SJCRH30 (cell line): ENCODE results near the gene AFAP1L2. TPM values are rescaled to one million over a fixed set of nuclear protein-coding genes. Genes with fewer than 3 reads are reported as not detected.

Experiments
- DNase-seq, 2 experiments: peaks; one replicate each; pipeline ENCODE4 v3.0.0-alpha.2; 2015 to 2020
- H3K27ac ChIP-seq: fragments of 250-450 bp; sonication (Bioruptor Pico); 2 replicates; pipeline ENCODE4 v1.5.1; 2020; ENCODE audit warnings: mild to moderate bottlenecking, moderate library complexity
- H3K27me3 ChIP-seq: fragments of 250-450 bp; sonication (Bioruptor Pico); 2 replicates; pipeline ENCODE4 v1.5.1; 2020; ENCODE audit warnings: mild to moderate bottlenecking, moderate library complexity
- H3K36me3 ChIP-seq: fragments of 250-450 bp; sonication (Bioruptor Pico); 2 replicates; pipeline ENCODE4 v1.5.1; 2020; ENCODE audit warnings: mild to moderate bottlenecking, moderate library complexity
- H3K4me1 ChIP-seq: fragments of 250-450 bp; sonication (Bioruptor Pico); 2 replicates; pipeline ENCODE4 v1.5.1; 2020; ENCODE audit warnings: mild to moderate bottlenecking, moderate library complexity
- H3K4me3 ChIP-seq: fragments of 250-450 bp; sonication (Bioruptor Pico); 2 replicates; pipeline ENCODE4 v1.5.1; 2020; ENCODE audit warnings: mild to moderate bottlenecking, moderate library complexity
- H3K9me3 ChIP-seq: fragments of 250-450 bp; sonication (Bioruptor Pico); replicated peaks from 2 replicates; pipeline ENCODE4 v1.5.1; 2020; ENCODE audit warnings: mild to moderate bottlenecking, moderate library complexity
- total RNA-seq: library from RNA; depleted of rRNA; stranded (reverse); fragments of >200 nt; shearing (Covaris generic); gene quantifications from 2 replicates; pipeline ENCODE4 v1.2.3, GENCODE V29; 2014

AFAP1L2 gene
- total RNA-seq, 1 experiment from 2014 or later: 1.8 TPM

DNA sequence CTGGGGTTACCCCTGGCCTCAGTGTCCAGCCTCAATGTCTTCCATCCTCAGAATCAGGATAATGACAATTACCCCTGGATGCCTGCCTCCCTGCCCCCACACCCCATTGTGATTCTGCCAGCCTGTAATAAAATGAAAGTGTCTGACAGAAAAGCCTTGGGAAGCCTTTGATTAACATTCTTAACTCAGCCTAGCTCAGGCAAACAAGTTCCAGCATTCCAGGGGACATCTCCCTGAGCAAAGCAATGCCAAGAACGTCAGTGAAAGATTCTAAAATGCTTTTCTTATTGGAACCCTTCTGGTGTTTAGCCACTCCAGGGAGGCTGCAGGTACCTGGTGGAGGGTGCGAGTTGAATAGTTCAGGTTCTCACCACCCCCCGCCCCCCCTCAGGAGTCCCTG, 18.7 kb downstream of the AFAP1L2 start:
- no peaks in the 10 kb centered on the region for H3K36me3 ChIP-seq
- H3K27ac ChIP-seq: no peak overlapping the region
- no peaks in the 10 kb centered on the region for H3K27me3 ChIP-seq
- peaks cover 32% of the 10 kb centered on the region for H3K4me1 ChIP-seq
- no peaks in the 10 kb centered on the region for H3K9me3 ChIP-seq
- DNase-seq: no peak
- H3K4me3 ChIP-seq: no peak overlapping the region

DNA sequence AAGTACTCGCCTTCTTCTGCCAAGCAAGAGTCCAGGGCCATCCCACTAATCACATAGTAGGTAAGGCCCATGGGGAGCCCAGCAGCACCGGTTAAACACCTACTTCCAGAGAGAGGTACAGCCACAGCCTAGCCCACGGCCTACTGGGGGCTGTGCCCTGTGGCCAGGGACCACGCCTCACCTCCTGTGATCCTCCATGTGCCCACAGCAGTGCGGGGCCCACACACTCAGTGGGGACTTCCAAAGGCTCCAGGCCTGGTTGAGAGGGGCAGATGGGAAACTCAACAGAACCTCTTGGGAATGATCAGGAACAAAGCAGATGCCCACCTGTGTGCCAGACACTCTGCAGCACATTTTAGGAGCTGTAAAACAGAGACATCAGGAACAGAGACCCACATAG, 19.7 kb downstream of the AFAP1L2 start:
- Histone ChIP-seq H3K27ac (no peak overlapping the region), H3K36me3 (no peaks in the 10 kb centered on the region), H3K9me3 (no peaks in the 10 kb centered on the region), H3K4me1 (peaks cover 31% of the 10 kb centered on the region), H3K4me3 (no peak overlapping the region), H3K27me3 (no peaks in the 10 kb centered on the region)
- no peak for DNase-seq

DNA sequence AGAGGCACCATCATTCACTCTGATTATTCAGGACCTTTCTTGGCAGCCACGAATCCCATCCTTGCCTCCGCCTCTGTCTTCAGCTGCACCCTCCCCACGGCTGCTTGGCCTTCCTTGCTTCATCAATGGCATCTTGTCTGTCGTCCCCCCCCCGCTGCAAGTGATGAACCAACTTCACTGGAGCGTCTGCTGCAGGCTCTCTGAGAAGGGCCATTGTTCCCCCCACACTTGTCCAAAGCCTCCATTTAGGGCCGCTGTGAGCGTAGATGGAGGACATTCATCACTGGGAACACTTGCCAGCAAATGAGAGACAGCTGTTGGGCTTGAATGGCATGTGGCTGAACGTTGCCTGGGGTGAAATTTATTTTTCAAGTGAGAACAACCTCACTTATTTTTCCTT, 20.1 kb downstream of the AFAP1L2 start:
- Histone ChIP-seq H3K9me3 (no peaks in the 10 kb centered on the region), H3K36me3 (no peaks in the 10 kb centered on the region), H3K27me3 (no peaks in the 10 kb centered on the region), H3K27ac (no peak overlapping the region), H3K4me3 (no peak overlapping the region), H3K4me1 (peaks cover 29% of the 10 kb centered on the region)
- peak in 1 of 2 experiments; percentile 56 for DNase-seq

DNA sequence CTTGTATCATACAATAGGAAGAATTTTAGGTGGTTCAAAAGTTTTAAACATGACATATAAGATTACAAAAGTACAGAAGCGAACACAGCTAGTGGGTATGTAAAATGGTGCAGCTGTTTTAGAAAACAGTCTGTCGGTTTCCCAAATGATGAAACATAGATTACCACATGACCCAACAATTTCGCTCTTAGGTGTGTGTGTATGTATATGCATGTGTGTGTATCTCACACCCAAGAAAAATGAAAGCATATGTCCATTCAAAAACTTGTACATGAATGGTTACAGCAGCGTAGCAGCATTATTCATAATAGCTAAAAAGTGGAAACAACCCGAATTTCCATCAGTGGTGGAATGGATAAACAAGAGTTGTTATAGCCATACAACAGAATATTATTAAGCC, 23.5 kb downstream of the AFAP1L2 start:
- no peak for DNase-seq
- no peak overlapping the region for H3K4me3 ChIP-seq
- H3K36me3 ChIP-seq: no peaks in the 10 kb centered on the region
- H3K27me3 ChIP-seq: no peaks in the 10 kb centered on the region
- no peak overlapping the region for H3K27ac ChIP-seq
- no peaks in the 10 kb centered on the region for H3K9me3 ChIP-seq
- H3K4me1 ChIP-seq: peaks cover 26% of the 10 kb centered on the region

DNA sequence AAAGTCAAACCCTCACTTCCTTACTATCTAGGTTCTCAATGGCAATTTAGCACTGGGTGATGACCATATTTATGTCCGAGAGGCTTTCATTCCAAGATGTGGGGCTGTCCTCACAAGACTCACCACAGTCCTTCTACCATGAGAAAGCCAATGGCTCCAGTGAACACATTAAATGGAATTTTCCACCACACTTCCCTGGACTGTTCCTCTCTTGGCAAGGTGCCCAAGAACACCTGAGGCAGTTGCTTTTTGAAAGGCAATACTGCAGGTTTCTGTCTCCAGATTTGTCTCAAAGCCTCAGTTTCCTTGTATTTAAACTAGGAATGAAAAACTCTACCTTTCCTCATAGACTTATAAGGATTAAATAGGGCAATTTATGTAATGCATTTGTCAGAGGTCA, 24.2 kb downstream of the AFAP1L2 start:
- Histone ChIP-seq H3K27ac (no peak overlapping the region), H3K27me3 (no peaks in the 10 kb centered on the region), H3K36me3 (no peaks in the 10 kb centered on the region), H3K4me3 (no peak overlapping the region), H3K9me3 (no peaks in the 10 kb centered on the region), H3K4me1 (peaks cover 31% of the 10 kb centered on the region)
- no peak for DNase-seq

DNA sequence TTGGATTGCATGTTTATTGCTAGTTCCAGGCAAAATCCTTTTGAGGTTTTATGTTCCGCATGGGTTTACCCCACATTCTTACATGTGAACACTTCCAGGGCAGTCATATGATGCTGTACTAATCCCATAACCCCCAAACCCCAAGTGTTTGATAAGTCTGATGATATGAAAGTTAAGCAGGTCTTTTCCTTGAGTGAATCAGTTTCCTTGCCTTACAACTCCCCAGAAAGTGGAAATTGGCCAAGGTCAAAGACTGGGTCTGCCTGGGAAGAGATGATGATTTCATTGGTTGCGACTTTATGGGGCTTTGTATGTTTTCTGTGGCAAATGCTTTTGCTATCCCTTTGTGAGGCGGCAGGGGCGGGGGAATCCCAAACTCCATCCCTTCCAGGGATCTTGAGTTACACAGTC, 24.7 kb downstream of the AFAP1L2 start:
- H3K36me3 ChIP-seq: no peaks in the 10 kb centered on the region
- DNase-seq: no peak
- H3K27ac ChIP-seq: no peak overlapping the region
- peaks cover 35% of the 10 kb centered on the region for H3K4me1 ChIP-seq
- H3K9me3 ChIP-seq: no peaks in the 10 kb centered on the region
- no peaks in the 10 kb centered on the region for H3K27me3 ChIP-seq
- no peak overlapping the region for H3K4me3 ChIP-seq

DNA sequence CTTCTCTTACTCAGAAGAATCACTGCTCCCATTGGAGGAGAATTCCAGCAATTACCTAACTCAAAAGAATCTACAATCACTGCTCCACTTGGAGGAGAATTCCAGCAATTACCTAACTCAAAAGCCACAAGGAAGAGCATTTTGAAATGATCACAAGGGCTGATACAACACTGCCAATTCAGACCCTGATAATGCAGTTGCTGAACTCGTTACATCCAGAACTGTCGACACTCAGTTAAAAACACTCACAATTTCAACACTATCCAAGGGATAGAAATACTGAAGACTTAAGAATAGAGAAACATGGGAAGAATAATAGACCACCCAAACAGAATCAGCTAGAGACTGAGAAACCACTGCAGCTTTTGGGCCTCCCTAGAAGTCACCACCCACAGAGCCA, 27.8 kb downstream of the AFAP1L2 start:
- Histone ChIP-seq H3K9me3 (no peaks in the 10 kb centered on the region), H3K27ac (no peak overlapping the region), H3K27me3 (no peaks in the 10 kb centered on the region), H3K36me3 (no peaks in the 10 kb centered on the region), H3K4me3 (no peak overlapping the region), H3K4me1 (peaks cover 37% of the 10 kb centered on the region)
- DNase-seq: peak in 1 of 2 experiments; percentile 51

DNA sequence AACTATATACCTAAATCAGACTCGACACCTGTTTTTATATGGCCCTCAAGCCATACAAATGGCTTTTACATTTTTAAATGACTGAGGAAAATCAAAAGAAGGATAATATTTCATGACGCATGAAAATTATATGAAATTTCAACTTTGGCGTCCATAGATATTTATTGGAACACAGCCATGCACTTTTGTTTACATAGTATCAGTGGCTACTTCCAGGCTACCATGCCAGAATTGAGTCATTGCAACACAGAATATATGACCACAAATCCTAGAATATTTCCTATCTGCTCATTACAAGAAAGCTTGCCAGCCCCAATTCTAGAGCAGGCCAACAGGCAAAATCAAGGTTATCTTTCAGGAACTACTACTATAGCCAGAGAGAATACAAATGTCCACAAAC, 29.3 kb downstream of the AFAP1L2 start:
- H3K27ac ChIP-seq: peak overlapping the region; percentile 87
- DNase-seq: peak; percentile 47 to 70
- no peaks in the 10 kb centered on the region for H3K36me3 ChIP-seq
- H3K4me1 ChIP-seq: peaks cover 37% of the 10 kb centered on the region
- no peaks in the 10 kb centered on the region for H3K9me3 ChIP-seq
- no peak overlapping the region for H3K4me3 ChIP-seq
- no peaks in the 10 kb centered on the region for H3K27me3 ChIP-seq

DNA sequence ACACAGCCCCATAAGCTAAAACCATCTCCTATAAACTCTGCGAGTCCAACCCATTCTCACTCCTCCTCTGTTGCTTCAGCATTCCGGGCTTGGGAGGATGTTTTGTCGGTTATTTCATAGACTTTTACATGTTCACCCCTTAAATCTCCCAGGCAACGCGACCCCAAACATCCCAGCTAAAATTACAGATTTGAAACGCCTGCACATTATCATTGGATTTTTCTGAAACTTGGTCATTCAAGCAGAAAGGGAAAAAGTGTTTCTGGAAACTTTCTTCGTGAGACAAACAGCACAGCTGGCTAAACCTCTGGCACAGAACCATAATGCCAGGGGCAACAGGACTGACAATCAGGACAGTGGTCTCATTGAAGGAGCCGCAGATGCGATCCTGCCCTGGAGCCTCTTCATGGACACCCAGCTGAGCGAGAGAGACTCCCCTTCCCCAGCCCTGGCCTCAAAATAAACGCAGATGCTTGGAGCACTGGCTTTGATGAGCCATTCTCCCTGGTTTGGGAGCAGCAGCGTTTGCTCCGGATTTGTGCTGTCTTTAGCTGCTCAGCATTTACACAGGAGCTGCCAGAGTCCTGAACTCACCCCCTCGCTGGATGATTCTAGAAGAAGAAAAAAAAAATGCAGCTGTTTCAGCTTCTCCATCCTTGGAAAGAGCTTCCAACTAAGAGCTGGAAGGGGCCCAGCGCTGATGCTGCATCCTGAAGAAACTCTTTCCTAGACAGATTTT, 30.1 kb downstream of the AFAP1L2 start:
- peak overlapping the region; percentile 87 for H3K27ac ChIP-seq
- no peaks in the 10 kb centered on the region for H3K36me3 ChIP-seq
- H3K9me3 ChIP-seq: no peaks in the 10 kb centered on the region
- no peaks in the 10 kb centered on the region for H3K27me3 ChIP-seq
- peak overlapping the region; percentile 20 for H3K4me3 ChIP-seq
- peak; percentile 96 to 97 for DNase-seq
- peaks cover 31% of the 10 kb centered on the region for H3K4me1 ChIP-seq

DNA sequence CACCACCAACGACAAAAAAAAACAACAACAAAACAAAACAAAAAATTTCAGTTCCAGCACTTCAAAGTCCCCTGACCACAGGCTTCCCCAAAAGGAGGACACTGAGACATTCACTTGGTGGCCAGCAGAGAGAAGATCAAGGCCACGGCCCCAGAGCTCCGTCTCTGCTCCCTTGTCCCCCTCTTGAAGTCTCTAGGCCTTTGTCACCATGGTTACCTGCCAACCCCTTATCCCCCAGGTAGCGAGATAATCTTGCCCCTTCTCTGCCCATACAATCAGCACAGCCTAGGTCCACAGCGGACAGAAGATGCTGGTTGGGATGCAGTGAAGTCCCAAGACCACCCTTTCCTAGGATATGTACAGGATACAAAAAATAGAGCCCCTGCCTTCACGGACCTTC, 30.7 kb downstream of the AFAP1L2 start:
- no peaks in the 10 kb centered on the region for H3K27me3 ChIP-seq
- no peak overlapping the region for H3K4me3 ChIP-seq
- peak; percentile 35 to 54 for DNase-seq
- H3K27ac ChIP-seq: peak overlapping the region; percentile 87
- no peaks in the 10 kb centered on the region for H3K9me3 ChIP-seq
- H3K36me3 ChIP-seq: no peaks in the 10 kb centered on the region
- H3K4me1 ChIP-seq: peaks cover 35% of the 10 kb centered on the region

DNA sequence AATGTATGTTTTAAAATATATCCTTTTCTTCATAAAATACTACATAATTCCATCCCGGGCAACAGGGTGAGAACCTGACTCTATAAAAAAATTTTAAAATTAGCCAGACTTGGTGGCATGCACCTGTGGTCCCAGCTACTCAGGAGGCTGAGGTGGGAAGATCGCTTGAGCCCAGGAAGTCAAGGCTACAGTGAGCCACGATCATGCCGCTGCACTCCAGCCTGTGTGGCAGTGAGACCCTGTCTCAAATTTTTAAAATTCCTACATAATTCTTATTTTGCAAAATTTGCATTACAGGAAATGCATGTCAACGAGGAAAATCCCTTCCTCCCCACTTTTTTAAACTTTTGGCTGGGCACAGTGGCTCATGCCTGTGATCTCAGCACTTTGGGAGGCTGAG, 31.3 kb downstream of the AFAP1L2 start:
- no peak for DNase-seq
- no peaks in the 10 kb centered on the region for H3K27me3 ChIP-seq
- peaks cover 41% of the 10 kb centered on the region for H3K4me1 ChIP-seq
- H3K4me3 ChIP-seq: no peak overlapping the region
- H3K36me3 ChIP-seq: no peaks in the 10 kb centered on the region
- H3K9me3 ChIP-seq: no peaks in the 10 kb centered on the region
- no peak overlapping the region; the same call in 1 of the 2 replicates for H3K27ac ChIP-seq

DNA sequence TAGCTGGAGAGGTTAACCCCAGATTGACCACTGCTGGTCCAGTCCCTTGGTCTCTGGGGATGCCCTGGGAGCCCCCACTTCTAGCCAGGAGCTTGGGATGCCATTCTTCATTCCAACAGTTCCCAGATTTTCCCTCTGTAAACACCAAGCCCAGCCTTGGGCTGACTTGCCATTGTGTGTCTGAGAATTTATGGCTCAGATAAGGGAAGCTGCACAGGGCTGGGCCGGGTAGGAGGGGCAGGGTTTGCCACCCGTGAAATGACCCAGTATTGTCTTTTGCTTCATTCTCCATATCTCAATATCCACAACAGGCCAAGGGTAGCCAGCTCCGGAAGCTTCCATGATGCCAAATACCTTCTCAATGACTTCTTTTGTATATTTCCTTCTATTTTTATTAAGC, 32.1 kb downstream of the AFAP1L2 start:
- H3K4me1 ChIP-seq: peaks cover 48% of the 10 kb centered on the region
- no peaks in the 10 kb centered on the region for H3K36me3 ChIP-seq
- no peak overlapping the region for H3K27ac ChIP-seq
- H3K9me3 ChIP-seq: no peaks in the 10 kb centered on the region
- no peak overlapping the region for H3K4me3 ChIP-seq
- no peaks in the 10 kb centered on the region for H3K27me3 ChIP-seq
- DNase-seq: no peak

DNA sequence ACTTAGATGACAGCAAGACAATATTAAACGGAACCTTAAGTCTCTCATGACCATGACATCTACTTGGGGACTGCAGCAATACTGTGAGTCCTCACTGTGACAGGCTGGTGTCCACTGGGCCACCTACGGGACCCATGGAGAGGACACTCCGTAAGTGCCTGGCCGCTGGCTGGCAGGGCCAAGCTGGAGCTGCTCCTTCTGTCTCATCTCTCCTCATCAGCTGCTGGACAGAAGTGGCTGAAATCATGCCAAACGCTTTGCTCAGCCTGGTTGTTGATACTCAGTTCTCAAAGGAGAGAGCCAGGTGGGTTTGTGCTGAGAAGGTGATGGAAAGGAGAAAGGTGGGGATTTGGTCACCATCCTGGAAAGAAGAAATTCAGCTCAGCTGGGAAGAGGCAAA, 33.3 kb downstream of the AFAP1L2 start:
- no peak for DNase-seq
- Histone ChIP-seq H3K9me3 (no peaks in the 10 kb centered on the region), H3K4me1 (peaks cover 47% of the 10 kb centered on the region), H3K4me3 (no peak overlapping the region), H3K27ac (no peak overlapping the region), H3K27me3 (no peaks in the 10 kb centered on the region), H3K36me3 (no peaks in the 10 kb centered on the region)

DNA sequence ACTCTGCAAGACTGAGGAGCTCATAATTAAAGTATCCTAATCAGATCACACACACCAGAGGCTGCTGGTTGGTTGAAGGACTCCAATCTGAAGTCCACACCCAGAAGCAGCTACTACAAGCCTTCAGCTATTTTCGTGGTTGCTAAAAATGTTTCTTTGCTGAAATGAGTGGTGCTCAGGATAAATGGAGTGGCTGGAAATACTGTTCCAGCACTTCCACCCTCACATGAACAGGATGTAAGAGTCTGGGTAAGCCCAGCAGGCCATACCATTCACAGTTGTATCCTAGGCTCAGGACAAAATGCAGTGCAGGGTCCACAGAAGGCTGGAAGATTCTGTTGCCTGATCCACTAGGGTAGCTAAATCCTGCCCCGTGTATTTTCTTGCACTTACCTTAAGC, 34.1 kb downstream of the AFAP1L2 start:
- no peak overlapping the region for H3K4me3 ChIP-seq
- no peak overlapping the region for H3K27ac ChIP-seq
- no peaks in the 10 kb centered on the region for H3K9me3 ChIP-seq
- no peaks in the 10 kb centered on the region for H3K27me3 ChIP-seq
- no peaks in the 10 kb centered on the region for H3K36me3 ChIP-seq
- peaks cover 40% of the 10 kb centered on the region for H3K4me1 ChIP-seq
- no peak for DNase-seq

DNA sequence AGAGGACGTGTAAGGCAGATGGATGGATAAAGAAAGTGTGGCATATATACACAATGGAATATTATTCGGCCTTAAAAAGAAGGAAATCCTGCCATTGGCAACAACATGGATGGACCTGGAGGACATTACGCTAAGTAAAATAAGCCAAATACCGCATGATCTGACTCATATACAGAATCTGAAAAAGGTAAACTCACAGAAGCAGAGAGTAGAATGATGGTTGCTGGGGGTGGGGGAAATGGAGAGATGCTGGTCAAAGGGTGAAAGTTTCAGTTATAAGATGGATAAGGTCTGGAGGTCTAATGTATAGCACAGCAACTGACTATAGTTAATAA, 36.3 kb downstream of the AFAP1L2 start:
- no peaks in the 10 kb centered on the region; the same call in 1 of the 2 replicates for H3K9me3 ChIP-seq
- no peaks in the 10 kb centered on the region for H3K27me3 ChIP-seq
- no peak for DNase-seq
- peak overlapping the region; percentile 76 for H3K27ac ChIP-seq
- peaks cover 37% of the 10 kb centered on the region for H3K4me1 ChIP-seq
- no peaks in the 10 kb centered on the region for H3K36me3 ChIP-seq
- peak overlapping the region; percentile 16 for H3K4me3 ChIP-seq
